K562 (cell line): ENCODE data around the gene NOTO. TPM values are rescaled to one million over a fixed set of nuclear protein-coding genes. Genes with fewer than 3 reads are reported as not detected.

ENCODE experiments used
- ATAC-seq: fragments of 200-7000 bp; cut with Tn5 transposase; 3 replicates; pipeline ENCODE4 v1.9.1; 2020; ENCODE audit warnings: moderate library complexity
- BruUV-seq: library from RNA; stranded (reverse); fragments of 400-500 nt; replicated peaks from 2 replicates; lab custom pipeline; 2021; lab: Mats Ljungman, UMichigan
- CTCF ChIA-PET: fragments of 300-600 bp; formaldehyde crosslinking; extraction: SDS; loops from one replicate; lab custom pipeline; 2021; ENCODE audit warnings: low intra/inter-chr PET ratio; lab: Yijun Ruan, JAX
- POLR2A ChIA-PET: fragments of 300-600, 350-650 bp; sonication (Branson Sonifier 250); formaldehyde crosslinking; extraction: SDS; loops from one replicate; lab custom pipeline; 2021; ENCODE audit warnings: antibody characterized with exemption, inconsistent platforms; lab: Yijun Ruan, JAX
- DNase-seq, 4 experiments: peaks; one replicate each; pipeline versions ENCODE4 v3.0.0 to v3.0.0-alpha.2; 2011 to 2018; ENCODE audit warnings: low spot score in 3 of 4, mixed read lengths in 3 of 4; ENCODE audit errors: extremely low read depth in 1 of 4
- FAIRE-seq: peaks from 2 replicates; lab custom pipeline; 2011; peaks lifted over from hg19 to GRCh38; lab: Jason Lieb, UNC
- H2AFZ ChIP-seq: 2 replicates; pipeline ENCODE4 v1.6.0; 2011; ENCODE audit warnings: low read depth, low read length, control low read depth, inconsistent platforms
- H3K27ac ChIP-seq: fragments of 200-600 bp; 3 replicates; pipeline ENCODE4 v1.8.0; 2011; ENCODE audit warnings: low read depth, mild to moderate bottlenecking, control low read depth, inconsistent platforms, low read length, moderate library complexity, mixed read lengths; ENCODE audit errors: extremely low read depth
- H3K27me3 ChIP-seq, 2 experiments: fragments of 300-600 bp in 1 of 2; 2 replicates in 1 of 2; 3 replicates in 1 of 2; pipeline versions ENCODE4 v1.6.0 to v1.8.0; 2011; ENCODE audit warnings: inconsistent platforms in 2 of 2, low read length in 2 of 2, mild to moderate bottlenecking in 1 of 2, mixed read lengths in 1 of 2, moderate library complexity in 1 of 2; ENCODE audit not compliant: control insufficient read depth in 2 of 2, insufficient read depth in 2 of 2
- H3K36me3 ChIP-seq: fragments of 300-600 bp; 3 replicates; pipeline ENCODE4 v1.8.0; 2011; ENCODE audit warnings: mild to moderate bottlenecking, low read length, inconsistent platforms; ENCODE audit not compliant: control insufficient read depth, insufficient read depth
- H3K4me1 ChIP-seq, 2 experiments: fragments of 200-600 bp in 1 of 2; replicated peaks in 1 of 2; 2 replicates in 1 of 2; 3 replicates in 1 of 2; pipeline versions ENCODE4 v1.5.1 to v1.8.0; 2011; ENCODE audit warnings: inconsistent platforms in 2 of 2, low read length in 2 of 2, mild to moderate bottlenecking in 1 of 2, mixed read lengths in 1 of 2, moderate library complexity in 1 of 2; ENCODE audit not compliant: control insufficient read depth in 2 of 2, insufficient read depth in 2 of 2
- H3K4me2 ChIP-seq: 2 replicates; pipeline ENCODE4 v1.6.1; 2011; ENCODE audit warnings: low read length, control low read depth, inconsistent platforms, mixed read lengths; ENCODE audit not compliant: insufficient read depth
- H3K4me3 ChIP-seq: fragments of 200-600 bp; sonication (generic), shearing (Covaris generic); 2 replicates; pipeline ENCODE4 v1.5.1; 2016; ENCODE audit warnings: control low read depth, inconsistent platforms
- H3K79me2 ChIP-seq: fragments of 200-600 bp; 3 replicates; pipeline ENCODE4 v1.8.0; 2011; ENCODE audit warnings: low read length, inconsistent platforms; ENCODE audit not compliant: control insufficient read depth, insufficient read depth
- H3K9ac ChIP-seq, 2 experiments: 2 replicates each; pipeline versions ENCODE4 v1.6.0 to v1.6.1; 2011; ENCODE audit warnings: low read depth in 2 of 2, low read length in 2 of 2, control low read depth in 1 of 2, inconsistent platforms in 1 of 2, mild to moderate bottlenecking in 1 of 2, mixed read lengths in 1 of 2; ENCODE audit not compliant: insufficient read depth in 1 of 2
- H3K9me1 ChIP-seq: one replicate; pipeline ENCODE4 v1.6.0; 2011; ENCODE audit warnings: inconsistent platforms, mild to moderate bottlenecking, low read length, moderate library complexity; ENCODE audit not compliant: control insufficient read depth, insufficient read depth
- H3K9me3 ChIP-seq: replicated peaks from 2 replicates; pipeline ENCODE4 v1.5.1; 2011; ENCODE audit warnings: low read depth, low read length, inconsistent platforms; ENCODE audit not compliant: control insufficient read depth, insufficient read depth
- H4K20me1 ChIP-seq: replicated peaks from 2 replicates; pipeline ENCODE4 v1.6.1; 2011; ENCODE audit warnings: low read length, inconsistent platforms, mixed read lengths; ENCODE audit not compliant: control insufficient read depth, insufficient read depth
- ARID3B ChIP-seq: fragments of 250-450 bp; sonication (Bioruptor Pico); IDR thresholded peaks from 2 replicates; pipeline ENCODE4 v1.4.0; 2020; ENCODE audit warnings: borderline replicate concordance
- BCL6 ChIP-seq: fragments of 250-450 bp; sonication (Bioruptor Pico); IDR thresholded peaks from 2 replicates; pipeline ENCODE4 v1.4.0; 2020
- CGGBP1 ChIP-seq: fragments of 250-450 bp; sonication (Bioruptor Pico); IDR thresholded peaks from 2 replicates; pipeline ENCODE4 v1.9.0; 2021; ENCODE audit warnings: mild to moderate bottlenecking
- CREM ChIP-seq: IDR thresholded peaks from 2 replicates; pipeline ENCODE4 v1.6.1; 2014; ENCODE audit warnings: antibody characterized with exemption, low read depth
- E2F1 ChIP-seq: sonication (generic); formaldehyde crosslinking; IDR thresholded peaks from 2 replicates; pipeline ENCODE4 v1.8.1; 2023; ENCODE audit warnings: mild to moderate bottlenecking, missing genetic modification reagents, moderate library complexity
- NFXL1 ChIP-seq: fragments of 450-650 bp; formaldehyde crosslinking; IDR thresholded peaks from 2 replicates; pipeline ENCODE4 v1.4.0; 2021; ENCODE audit warnings: mild to moderate bottlenecking
- NRF1 ChIP-seq, 2 experiments: fragments of 450-650 bp; IDR thresholded peaks in 1 of 2; conservative IDR thresholded peaks in 1 of 2; 2 replicates each; pipeline ENCODE4 v1.6.1; 2014; ENCODE audit warnings: mild to moderate bottlenecking in 2 of 2
- PATZ1 ChIP-seq: fragments of 250-450 bp; sonication (Bioruptor Pico); IDR thresholded peaks from 2 replicates; pipeline ENCODE4 v1.5.0; 2020; ENCODE audit warnings: mild to moderate bottlenecking, borderline replicate concordance
- TEAD4 ChIP-seq, 2 experiments: sonication (generic) in 1 of 2; formaldehyde crosslinking in 1 of 2; IDR thresholded peaks; 2 replicates each; pipeline versions ENCODE4 v1.6.1 to v1.8.0; 2012 to 2022; ENCODE audit warnings: borderline replicate concordance in 1 of 2, inconsistent platforms in 1 of 2, low read length in 1 of 2, mild to moderate bottlenecking in 1 of 2, missing genetic modification reagents in 1 of 2
- ZNF263 ChIP-seq: sonication (generic); formaldehyde crosslinking; IDR thresholded peaks from 2 replicates; pipeline ENCODE4 v1.8.0; 2022; ENCODE audit warnings: mild to moderate bottlenecking, missing genetic modification reagents, borderline replicate concordance
- ZNF280A ChIP-seq: fragments of 450-650 bp; IDR thresholded peaks from 2 replicates; pipeline ENCODE4 v1.6.1; 2018; ENCODE audit warnings: mild to moderate bottlenecking, low read depth; ENCODE audit not compliant: partially characterized antibody
- WGBS: fragments of 100-300 bp; shearing (Covaris generic); methylation state at CpG from one replicate; pipeline ENCODE4 v1.1.6; 2016; ENCODE audit warnings: low coverage, mixed read lengths; ENCODE audit not compliant: insufficient coverage; ENCODE audit errors: missing lambda C conversion rate; 5-methylcytosine and 5-hydroxymethylcytosine counted together
- in situ Hi-C: fragments of 300-500 bp; cut with MboI; formaldehyde crosslinking; loops from 4 replicates; pipeline ENCODE4 v1.15.0; 2018; ENCODE audit warnings: inconsistent platforms, mixed read lengths
- intact Hi-C: fragments of 100-400 bp; cut with micrococcal nuclease; formaldehyde crosslinking; loops from 2 replicates; pipeline ENCODE4 v1.14.2; 2022
- polyA plus RNA-seq, 8 experiments: library from polyadenylated mRNA; depleted of rRNA in 4 of 8; stranded (reverse) in 5 of 8; unstranded in 3 of 8; fragments of >200 nt; fragmentation: Nextera tagmentation in 2 of 8; fragmentation: Illumina TruSeq in 1 of 8; extraction: Ambion mirVana in 2 of 8; extraction: Trizol in 1 of 8; gene quantifications; 2 replicates each; pipeline versions ENCODE4 v1.2.1 to v1.2.3, GENCODE V29; 2011 to 2014; ENCODE audit warnings: inconsistent platforms in 1 of 8, missing spikeins in 1 of 8
- total RNA-seq, 7 experiments: library from RNA; depleted of rRNA in 6 of 7; stranded (reverse); fragments of >200 nt in 6 of 7; fragmentation: Illumina TruSeq in 2 of 7; extraction: Trizol in 2 of 7; gene quantifications; 2 replicates each; pipeline versions ENCODE4 v1.2.1 to v1.2.3, GENCODE V29; 2011 to 2021; ENCODE audit warnings: low replicate concordance in 1 of 7

NOTO gene
- total and polyA plus RNA-seq, 9 of the 15 experiments (the other 6 are each of a cell fraction or from before 2014, with no cell fraction given): not detected

GRCh38 chr2:73208258-73208657, 5.9 kb downstream of the NOTO start:
- no peaks in the 10 kb centered on the region for H3K79me2 ChIP-seq
- no peak overlapping the region for H3K4me3 ChIP-seq
- H3K4me1 ChIP-seq: peaks cover 9 to 13% of the 10 kb centered on the region in 2 experiments; a peak in 4 of 5 replicates
- FAIRE-seq (no peak), ATAC-seq (no peak), DNase-seq (no peak)
- H3K27me3 ChIP-seq: peaks cover 2 to 12% of the 10 kb centered on the region in 2 experiments; a peak in 2 of 5 replicates
- no peaks in the 10 kb centered on the region; the same call in 1 of the 2 replicates for H3K9me3 ChIP-seq
- in situ Hi-C loops: no loop called here
- ChIA-PET POLR2A (no interaction called here), CTCF (no interaction called here)
- no peak overlapping the region for H3K27ac ChIP-seq
- no peak overlapping the region for H3K4me2 ChIP-seq
- WGBS: 31% methylated on average over 3 of the region's 3 CpGs
- H2AFZ ChIP-seq: no peak overlapping the region; the same call in 1 of the 2 replicates
- intact Hi-C loops: no loop called here
- no peak overlapping the region for H3K9ac ChIP-seq
- BruUV-seq: no TSS peak
- no peaks in the 10 kb centered on the region for H4K20me1 ChIP-seq
- H3K36me3 ChIP-seq: no peaks in the 10 kb centered on the region
- H3K9me1 ChIP-seq: no peaks in the 10 kb centered on the region
- TF ChIP-seq ZNF280A: no peak
- no peak for TF ChIP-seq CGGBP1 (CRISPR knock-in tag)
- TF ChIP-seq CREM: no peak
- TF ChIP-seq TEAD4 (IDR thresholded peaks at IDR 0.05; ENCODE audit: low read length): no peak
- TF ChIP-seq TEAD4 (CRISPR knock-in tag; IDR thresholded peaks at IDR 0.05; ENCODE audit: borderline replicate concordance): no peak
- no peak for TF ChIP-seq E2F1
- no peak for TF ChIP-seq BCL6 (CRISPR knock-in tag)
- no peak for TF ChIP-seq NRF1 (conservative IDR thresholded peaks at IDR 0.05 in 1 of 2, IDR thresholded peaks at IDR 0.05 in 1 of 2)
- TF ChIP-seq NFXL1 (CRISPR knock-in tag): no peak
- no peak for TF ChIP-seq ARID3B (CRISPR knock-in tag)
- no peak for TF ChIP-seq PATZ1
- TF ChIP-seq ZNF263 (CRISPR knock-in tag): no peak
